Smooth muscle cell of the coronary artery (primary cell): ENCODE results near the gene JAG2. TPM values are rescaled to one million over a fixed set of nuclear protein-coding genes. Genes with fewer than 3 reads are reported as not detected.

Experiments used
- total RNA-seq: library from RNA; depleted of rRNA; stranded (reverse); fragments of >200 nt; gene quantifications from 2 replicates; pipeline ENCODE4 v1.2.3, GENCODE V29; 2014; ENCODE audit warnings: low replicate concordance

The JAG2 gene
- 1.6 and 4.2 TPM in 2 replicates for total RNA-seq

GRCh38 chr14:105168496-105168978 lies at the start of gene JAG2:
Gene JAG2, minus strand, starts transcription at chr14:105168776. Its CDS starts 356 bp downstream, at chr14:105168420.

GRCh38 chr14:105180592-105181548 lies 12.3 kb upstream of the JAG2 start, which contains the start of gene NUDT14:
Gene NUDT14, minus strand, starts transcription at chr14:105181312. Its CDS starts 103 bp downstream, at chr14:105181209.

Other genes with a start within 250 kb of the JAG2 start
- 0.15 TPM in 1 of 2 replicates, not detected in the other for gene PLD4, start 243.9 kb downstream of the JAG2 start, total RNA-seq
- 27.4 and 174 TPM in 2 replicates for gene AHNAK2, start 190.4 kb downstream of the JAG2 start, total RNA-seq
- gene CLBA1, start 183.0 kb downstream of the JAG2 start, total RNA-seq: 7.6 and 8.9 TPM in 2 replicates
- gene CDCA4, start 147.7 kb downstream of the JAG2 start, total RNA-seq: 9.6 and 16.2 TPM in 2 replicates
- 0.12 TPM in 1 of 2 replicates, not detected in the other for gene GPR132, start 103.3 kb downstream of the JAG2 start, total RNA-seq
- gene NUDT14, start 12.5 kb upstream of the JAG2 start, total RNA-seq: 11.1 and 15.2 TPM in 2 replicates
- gene BTBD6, start 79.8 kb upstream of the JAG2 start, total RNA-seq: 29.3 and 37.4 TPM in 2 replicates
- 22.7 and 37.1 TPM in 2 replicates for gene BRF1, start 132.2 kb upstream of the JAG2 start, total RNA-seq
- 40.9 and 67.9 TPM in 2 replicates for gene PACS2, start 146.0 kb upstream of the JAG2 start, total RNA-seq
- 0.23 TPM in 2 replicates for gene TEX22, start 229.8 kb upstream of the JAG2 start, total RNA-seq